Measurements from ENCODE around the gene RSAD1.

RSAD1 gene

GRCh38 chr17:50521514-50521913, 42.9 kb downstream of the RSAD1 start:
- no peak for DNase-seq

GRCh38 chr17:50522766-50523165, 44.1 kb downstream of the RSAD1 start:
- no peak for DNase-seq

- no peak for DNase-seq
Observed at GRCh38 chr17:50523208-50523607, 44.5 kb downstream of the RSAD1 start.

GRCh38 chr17:50524838-50525237, 46.2 kb downstream of the RSAD1 start:
- DNase-seq, result no peak

- no peak for DNase-seq
Observed at GRCh38 chr17:50527155-50527762, 48.6 kb downstream of the RSAD1 start.

- DNase-seq, result no peak
Observed at GRCh38 chr17:50527949-50528474, 49.4 kb downstream of the RSAD1 start.

- DNase-seq, result no peak
Observed at GRCh38 chr17:50529849-50530248, 51.2 kb downstream of the RSAD1 start.

- no peak for DNase-seq
Observed at GRCh38 chr17:50531428-50532025, 52.9 kb downstream of the RSAD1 start.

- no peak for DNase-seq
Observed at GRCh38 chr17:50532452-50533024, 53.9 kb downstream of the RSAD1 start, which contains the start of gene EPN3. EPN3 (plus strand) TSS chr17:50532735; CDS start chr17:50536557, 3,822 bp downstream.

- no peak for DNase-seq
Observed at GRCh38 chr17:50533185-50533584, 54.5 kb downstream of the RSAD1 start.

GRCh38 chr17:50533720-50534148, 55.1 kb downstream of the RSAD1 start:
- no peak for DNase-seq

- DNase-seq, result no peak
Observed at GRCh38 chr17:50534222-50534978, 55.7 kb downstream of the RSAD1 start.

GRCh38 chr17:50534979-50535326, 56.3 kb downstream of the RSAD1 start:
- DNase-seq, result no peak

GRCh38 chr17:50535407-50535806, 56.7 kb downstream of the RSAD1 start:
- no peak for DNase-seq

Measured in effector CD4-positive, alpha-beta T cell (primary cell).